Choroid plexus epithelial cell (primary cell): ENCODE results near the gene SCN1B.
"Not testable (repeated sequence)": the region's sequence is repeated elsewhere in the genome, so short reads cannot be mapped to it uniquely, and the experiment has no call there.

Experiments
- DNase-seq: peaks from one replicate; pipeline ENCODE4 v3.0.0-alpha.2; 2010; ENCODE audit warnings: low read depth
- H3K4me3 ChIP-seq: 2 replicates; pipeline ENCODE4 v1.5.1; 2011; ENCODE audit warnings: low read depth, mild to moderate bottlenecking, control low read depth, low read length, moderate library complexity
- CTCF ChIP-seq: conservative IDR thresholded peaks from 2 replicates; pipeline ENCODE4 v1.5.1; 2011; ENCODE audit warnings: low read depth, mild to moderate bottlenecking, control low read depth, inconsistent platforms, low read length, moderate library complexity

The SCN1B gene

GRCh38 chr19:35022460-35022859 lies 7.8 kb upstream of the SCN1B start:
- DNase-seq = no peak
- TF ChIP-seq CTCF = no peak
- H3K4me3 ChIP-seq = no peak overlapping the region

- no peak for TF ChIP-seq CTCF
- no peak for DNase-seq
These were observed 6.8 kb upstream of the SCN1B start for GRCh38 chr19:35023428-35023827.

GRCh38 chr19:35024095-35024494 lies 6.2 kb upstream of the SCN1B start:
- DNase-seq = no peak
- no peak overlapping the region for H3K4me3 ChIP-seq
- TF ChIP-seq CTCF = no peak

More at GRCh38 chr19:35023428-35023827, 6.8 kb upstream of the SCN1B start:
- H3K4me3 ChIP-seq = no peak overlapping the region

GRCh38 chr19:35025969-35026368 lies 4.3 kb upstream of the SCN1B start:
- DNase-seq = no peak
- no peak overlapping the region for H3K4me3 ChIP-seq
- TF ChIP-seq CTCF = no peak

GRCh38 chr19:35026418-35026817 lies 3.9 kb upstream of the SCN1B start:
- no peak for TF ChIP-seq CTCF

GRCh38 chr19:35027009-35027408 lies 3.3 kb upstream of the SCN1B start:
- no peak overlapping the region for H3K4me3 ChIP-seq
- DNase-seq = no peak
- TF ChIP-seq CTCF = no peak

More at GRCh38 chr19:35026418-35026817, 3.9 kb upstream of the SCN1B start:
- DNase-seq = no peak
- H3K4me3 ChIP-seq = no peak overlapping the region

- TF ChIP-seq CTCF = no peak
- no peak overlapping the region for H3K4me3 ChIP-seq
- peak; percentile 76 for DNase-seq
These were observed 2.2 kb upstream of the SCN1B start for GRCh38 chr19:35027851-35028599.

- not testable (repeated sequence) for H3K4me3 ChIP-seq, DNase-seq
These were observed 1.7 kb upstream of the SCN1B start for GRCh38 chr19:35028600-35028885.

GRCh38 chr19:35029275-35029736 lies 964 bp upstream of the SCN1B start:
- not testable (repeated sequence) for H3K4me3 ChIP-seq, DNase-seq
